PC-9 (cell line): ENCODE data around the gene BTG2.

Experiments
- CTCF ChIP-seq: fragments of 200-600 bp; sonication (generic); conservative IDR thresholded peaks from 2 replicates; pipeline ENCODE4 v1.6.1; 2017; ENCODE audit warnings: mixed run types, antibody characterized with exemption, mild to moderate bottlenecking, moderate library complexity
- EZH2 ChIP-seq: fragments of 200-600 bp; sonication (generic); IDR thresholded peaks from 2 replicates; pipeline ENCODE4 v1.8.0; 2017; ENCODE audit warnings: antibody characterized with exemption, low read depth

- TF ChIP-seq CTCF (no peak), EZH2 (no peak)
These were observed 23.4 kb downstream of the BTG2 start for GRCh38 chr1:203328714-203329122.
